Skeletal muscle satellite cell (primary cell): ENCODE data around the gene C22orf42.
"Not testable (repeated sequence)": the region's sequence is repeated elsewhere in the genome, so short reads cannot be mapped to it uniquely, and the experiment has no call there.

Experiments
- H3K27me3 ChIP-seq: 2 replicates; pipeline ENCODE4 v1.7.0; 2013; ENCODE audit warnings: low read length; ENCODE audit not compliant: control insufficient read depth, insufficient read depth
- H3K36me3 ChIP-seq: 2 replicates; pipeline ENCODE4 v1.7.0; 2013; ENCODE audit warnings: mild to moderate bottlenecking, control low read depth, low read length; ENCODE audit not compliant: insufficient read depth
- H3K4me1 ChIP-seq: 2 replicates; pipeline ENCODE4 v1.7.0; 2013; ENCODE audit warnings: low read length; ENCODE audit not compliant: control insufficient read depth, insufficient read depth
- H3K4me2 ChIP-seq: 2 replicates; pipeline ENCODE4 v1.7.0; 2013; ENCODE audit warnings: mild to moderate bottlenecking, low read length
- H3K4me3 ChIP-seq: 2 replicates; pipeline ENCODE4 v1.7.0; 2013; ENCODE audit warnings: low read length
- H3K9ac ChIP-seq: 2 replicates; pipeline ENCODE4 v1.7.0; 2013; ENCODE audit warnings: mild to moderate bottlenecking, low read depth, low read length, moderate library complexity
- H3K9me3 ChIP-seq: replicated peaks from 2 replicates; pipeline ENCODE4 v1.7.0; 2013; ENCODE audit warnings: mild to moderate bottlenecking, control low read depth, low read length

The C22orf42 gene

DNA sequence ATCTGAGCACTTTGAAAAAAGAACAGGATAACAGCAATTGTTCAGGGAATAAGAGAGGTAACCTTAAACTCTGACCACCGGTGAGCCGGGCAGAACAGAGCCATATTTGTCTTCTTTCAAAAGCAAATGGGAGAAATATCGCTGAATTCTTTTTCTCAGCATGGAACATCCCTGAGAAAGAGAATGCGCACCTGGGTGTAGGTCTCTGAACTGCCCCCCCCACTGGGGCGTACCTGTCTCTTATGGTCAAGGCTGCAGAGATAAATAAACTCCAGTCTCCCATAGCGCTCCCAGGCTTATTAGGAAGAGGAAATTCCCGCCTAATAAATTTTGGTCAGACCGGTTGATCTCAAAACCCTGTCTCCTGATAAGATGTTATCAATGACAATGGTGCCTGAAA lies 12.0 kb downstream of the C22orf42 start:
- H3K4me1 ChIP-seq, H3K36me3 ChIP-seq, H3K4me3 ChIP-seq, H3K9ac ChIP-seq, H3K4me2 ChIP-seq, H3K9me3 ChIP-seq: not testable (repeated sequence)
- peaks cover 17% of the 10 kb centered on the region for H3K27me3 ChIP-seq

- H3K9me3 ChIP-seq = no peaks in the 10 kb centered on the region
- H3K9ac ChIP-seq = no peak overlapping the region
- no peak overlapping the region for H3K4me3 ChIP-seq
- H3K4me2 ChIP-seq = no peak overlapping the region
- no peaks in the 10 kb centered on the region for H3K36me3 ChIP-seq
- H3K4me1 ChIP-seq = no peaks in the 10 kb centered on the region
- H3K27me3 ChIP-seq = peaks cover 18% of the 10 kb centered on the region
Observed at GRCh38 chr22:32144496-32145274, 14.4 kb downstream of the C22orf42 start.

DNA sequence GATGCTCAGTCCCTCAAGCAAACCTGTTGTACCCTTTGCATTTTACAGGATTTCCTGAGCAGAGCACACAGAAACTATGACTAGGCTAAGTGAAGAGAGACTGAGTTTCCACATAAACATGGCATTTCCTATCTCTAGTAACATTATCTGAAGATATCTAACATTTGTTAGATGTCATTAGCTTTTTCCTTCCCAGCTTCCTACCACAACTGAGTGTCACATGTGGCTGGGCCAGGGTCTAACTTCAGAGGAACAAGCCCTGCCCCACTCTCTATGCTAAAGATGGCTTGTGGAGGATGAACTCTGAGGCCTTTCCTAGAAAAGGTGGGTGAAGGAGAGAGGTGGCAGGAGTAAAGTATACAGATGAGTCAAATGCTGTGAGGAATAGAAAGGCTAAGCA lies 16.5 kb downstream of the C22orf42 start:
- Histone ChIP-seq H3K4me1 (no peaks in the 10 kb centered on the region), H3K36me3 (no peaks in the 10 kb centered on the region), H3K9me3 (no peaks in the 10 kb centered on the region), H3K4me2 (no peak overlapping the region), H3K4me3 (no peak overlapping the region), H3K27me3 (peaks cover 18% of the 10 kb centered on the region), H3K9ac (no peak overlapping the region)

GRCh38 chr22:32140688-32141087 lies 18.4 kb downstream of the C22orf42 start:
- H3K4me1 ChIP-seq, H3K9ac ChIP-seq, H3K4me2 ChIP-seq, H3K4me3 ChIP-seq, H3K36me3 ChIP-seq, H3K9me3 ChIP-seq: not testable (repeated sequence)
- H3K27me3 ChIP-seq = peaks cover 18% of the 10 kb centered on the region

DNA sequence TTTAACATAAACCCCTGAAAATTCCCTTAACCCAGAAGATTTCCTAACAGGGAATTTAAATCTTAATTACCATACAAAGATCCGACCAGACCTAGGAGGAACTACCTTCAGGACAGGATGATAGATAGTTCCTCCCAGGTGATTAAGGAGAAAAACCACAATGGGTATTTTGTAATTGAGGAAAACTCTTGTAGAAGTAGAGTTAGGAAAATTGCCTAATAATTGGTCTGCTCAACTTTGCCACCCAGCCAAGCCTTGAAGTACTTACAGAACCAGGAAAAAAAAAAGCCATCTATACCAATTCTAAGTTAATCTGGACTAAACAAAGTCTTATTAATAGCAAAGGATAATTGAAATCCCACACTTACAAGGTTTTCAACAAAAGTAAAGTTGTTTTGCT lies 20.5 kb downstream of the C22orf42 start:
- not testable (repeated sequence) for H3K9me3 ChIP-seq, H3K9ac ChIP-seq, H3K4me3 ChIP-seq, H3K36me3 ChIP-seq, H3K4me2 ChIP-seq, H3K4me1 ChIP-seq
- peaks cover 15% of the 10 kb centered on the region for H3K27me3 ChIP-seq

GRCh38 chr22:32137731-32138324 lies 21.3 kb downstream of the C22orf42 start:
- H3K9ac ChIP-seq, H3K36me3 ChIP-seq, H3K27me3 ChIP-seq, H3K4me1 ChIP-seq, H3K9me3 ChIP-seq: not testable (repeated sequence)
- Histone ChIP-seq H3K4me2 (peak overlapping the region; percentile 81), H3K4me3 (peak overlapping the region; percentile 69)

DNA sequence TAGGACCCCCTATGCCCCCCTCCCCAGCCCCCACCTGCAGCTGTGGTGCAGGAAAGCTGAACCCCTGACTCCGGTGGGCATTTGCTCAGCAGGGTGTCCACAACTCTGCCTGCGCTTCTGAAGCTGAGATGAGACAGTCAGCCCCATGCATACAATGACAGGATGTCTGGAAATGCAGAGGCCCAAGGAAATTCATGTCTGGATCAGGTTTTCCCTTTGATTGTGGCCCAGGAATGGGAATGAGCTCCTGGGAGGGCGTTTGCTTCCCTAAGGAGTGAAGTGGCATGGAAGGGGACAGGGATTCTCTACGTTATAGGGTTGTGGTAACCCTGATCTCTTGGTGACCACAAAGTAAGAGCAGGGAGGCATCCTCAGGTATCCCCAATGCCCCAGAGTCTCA lies 22.2 kb downstream of the C22orf42 start:
- not testable (repeated sequence) for H3K36me3 ChIP-seq, H3K27me3 ChIP-seq, H3K9me3 ChIP-seq, H3K4me2 ChIP-seq, H3K9ac ChIP-seq, H3K4me3 ChIP-seq, H3K4me1 ChIP-seq

- not testable (repeated sequence) for H3K9me3 ChIP-seq, H3K4me3 ChIP-seq
Observed at GRCh38 chr22:32135958-32136357, 23.1 kb downstream of the C22orf42 start.

GRCh38 chr22:32134796-32135195 lies 24.3 kb downstream of the C22orf42 start:
- not testable (repeated sequence) for H3K36me3 ChIP-seq, H3K4me1 ChIP-seq, H3K4me2 ChIP-seq, H3K27me3 ChIP-seq, H3K4me3 ChIP-seq, H3K9me3 ChIP-seq, H3K9ac ChIP-seq

More at GRCh38 chr22:32135958-32136357, 23.1 kb downstream of the C22orf42 start:
- not testable (repeated sequence) for H3K27me3 ChIP-seq, H3K4me1 ChIP-seq, H3K36me3 ChIP-seq, H3K9ac ChIP-seq
- peak overlapping the region; percentile 11 for H3K4me2 ChIP-seq

- no peak overlapping the region for H3K4me2 ChIP-seq
- H3K9ac ChIP-seq = no peak overlapping the region
- H3K9me3 ChIP-seq = no peaks in the 10 kb centered on the region
- H3K27me3 ChIP-seq = no peaks in the 10 kb centered on the region
- peaks cover 10% of the 10 kb centered on the region for H3K4me1 ChIP-seq
- H3K36me3 ChIP-seq = no peaks in the 10 kb centered on the region
- no peak overlapping the region for H3K4me3 ChIP-seq
Observed at GRCh38 chr22:32132783-32133182, 26.3 kb downstream of the C22orf42 start.

DNA sequence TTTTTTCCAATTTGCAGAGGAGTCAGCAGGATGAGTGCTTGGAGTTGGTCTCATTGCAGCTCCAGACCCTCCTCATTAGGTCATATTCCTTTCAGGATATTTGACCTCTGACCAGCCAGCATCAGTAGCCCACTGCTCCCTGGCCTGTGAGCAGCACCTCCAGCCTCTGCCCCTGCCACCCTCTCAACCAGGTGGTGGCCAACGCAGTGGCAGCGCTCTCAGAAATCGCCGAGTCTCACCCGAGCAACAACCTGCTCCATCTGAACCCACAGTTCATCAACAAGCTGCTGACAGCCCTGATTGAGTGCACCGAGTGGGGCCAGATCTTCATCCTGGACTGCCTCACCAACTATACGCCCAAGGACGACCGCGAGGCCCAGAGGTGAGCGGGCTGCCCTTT lies 27.0 kb downstream of the C22orf42 start:
- no peak overlapping the region for H3K9ac ChIP-seq
- no peaks in the 10 kb centered on the region for H3K36me3 ChIP-seq
- no peaks in the 10 kb centered on the region for H3K27me3 ChIP-seq
- H3K4me2 ChIP-seq = no peak overlapping the region
- H3K9me3 ChIP-seq = no peaks in the 10 kb centered on the region
- H3K4me1 ChIP-seq = peaks cover 10% of the 10 kb centered on the region
- H3K4me3 ChIP-seq = no peak overlapping the region

DNA sequence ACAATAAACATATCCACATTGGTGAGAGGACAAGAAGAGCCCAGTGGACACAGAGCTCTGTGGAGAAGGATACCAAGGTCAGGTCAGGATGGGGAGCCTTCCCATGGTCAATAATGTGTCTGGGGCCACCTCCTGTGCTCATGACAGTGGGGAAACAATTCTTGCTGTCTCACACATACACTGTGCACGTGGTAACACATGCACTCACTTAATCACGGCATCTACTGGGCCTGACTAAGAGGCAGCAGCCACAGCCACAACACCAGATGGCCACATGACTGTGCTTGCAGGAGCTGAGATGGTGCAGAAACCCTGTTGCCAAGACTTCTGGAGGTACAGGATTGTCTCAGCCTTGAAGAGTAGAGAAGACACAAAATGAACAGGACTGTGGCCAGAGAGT lies 28.6 kb downstream of the C22orf42 start:
- Histone ChIP-seq H3K4me3 (no peak overlapping the region), H3K4me1 (no peaks in the 10 kb centered on the region), H3K36me3 (no peaks in the 10 kb centered on the region), H3K9me3 (no peaks in the 10 kb centered on the region), H3K4me2 (no peak overlapping the region), H3K27me3 (no peaks in the 10 kb centered on the region), H3K9ac (no peak overlapping the region)
